ACC112 (cell line): ENCODE data around the gene TMEM72.

Experiments
- H2AFZ ChIP-seq: fragments of 200-600 bp; sonication (generic); one replicate; pipeline ENCODE4 v1.6.0; 2017; ENCODE audit warnings: antibody characterized with exemption, low read length; ENCODE audit not compliant: unreplicated experiment
- H3K27ac ChIP-seq: fragments of 200-600 bp; sonication (generic); 2 replicates; pipeline ENCODE4 v1.5.1; 2014; ENCODE audit warnings: low read depth, mild to moderate bottlenecking, antibody characterized with exemption, low read length, moderate library complexity
- H3K27me3 ChIP-seq: fragments of 200-600 bp; sonication (generic); 2 replicates; pipeline ENCODE4 v1.6.1; 2014; ENCODE audit warnings: mild to moderate bottlenecking, antibody characterized with exemption, low read length, moderate library complexity, mixed read lengths; ENCODE audit not compliant: insufficient read depth
- H3K36me3 ChIP-seq: fragments of 200-600 bp; sonication (generic); 2 replicates; pipeline ENCODE4 v1.6.1; 2016; ENCODE audit warnings: mild to moderate bottlenecking, antibody characterized with exemption, low read length, moderate library complexity, mixed read lengths; ENCODE audit not compliant: insufficient read depth
- H3K4me1 ChIP-seq: fragments of 200-600 bp; sonication (generic); one replicate; pipeline ENCODE4 v1.6.1; 2016; ENCODE audit warnings: low read length, mixed read lengths; ENCODE audit not compliant: insufficient read depth, unreplicated experiment, control insufficient read depth
- H3K4me3 ChIP-seq: fragments of 200-600 bp; sonication (generic); 2 replicates; pipeline ENCODE4 v1.5.1; 2014; ENCODE audit warnings: mild to moderate bottlenecking, low read depth, low read length
- H3K79me2 ChIP-seq: fragments of 200-600 bp; sonication (generic); one replicate; pipeline ENCODE4 v1.6.0; 2016; ENCODE audit warnings: low read length; ENCODE audit not compliant: control insufficient read depth, unreplicated experiment, insufficient read depth

Gene TMEM72

GRCh38 chr10:44889834-44890233, 21.3 kb upstream of the TMEM72 start:
- no peak overlapping the region for H2AFZ ChIP-seq
- peaks cover 33% of the 10 kb centered on the region for H3K27me3 ChIP-seq
- H3K27ac ChIP-seq: no peak overlapping the region
- H3K79me2 ChIP-seq: no peaks in the 10 kb centered on the region
- no peaks in the 10 kb centered on the region for H3K4me1 ChIP-seq
- no peak overlapping the region for H3K4me3 ChIP-seq
- H3K36me3 ChIP-seq: no peaks in the 10 kb centered on the region

DNA sequence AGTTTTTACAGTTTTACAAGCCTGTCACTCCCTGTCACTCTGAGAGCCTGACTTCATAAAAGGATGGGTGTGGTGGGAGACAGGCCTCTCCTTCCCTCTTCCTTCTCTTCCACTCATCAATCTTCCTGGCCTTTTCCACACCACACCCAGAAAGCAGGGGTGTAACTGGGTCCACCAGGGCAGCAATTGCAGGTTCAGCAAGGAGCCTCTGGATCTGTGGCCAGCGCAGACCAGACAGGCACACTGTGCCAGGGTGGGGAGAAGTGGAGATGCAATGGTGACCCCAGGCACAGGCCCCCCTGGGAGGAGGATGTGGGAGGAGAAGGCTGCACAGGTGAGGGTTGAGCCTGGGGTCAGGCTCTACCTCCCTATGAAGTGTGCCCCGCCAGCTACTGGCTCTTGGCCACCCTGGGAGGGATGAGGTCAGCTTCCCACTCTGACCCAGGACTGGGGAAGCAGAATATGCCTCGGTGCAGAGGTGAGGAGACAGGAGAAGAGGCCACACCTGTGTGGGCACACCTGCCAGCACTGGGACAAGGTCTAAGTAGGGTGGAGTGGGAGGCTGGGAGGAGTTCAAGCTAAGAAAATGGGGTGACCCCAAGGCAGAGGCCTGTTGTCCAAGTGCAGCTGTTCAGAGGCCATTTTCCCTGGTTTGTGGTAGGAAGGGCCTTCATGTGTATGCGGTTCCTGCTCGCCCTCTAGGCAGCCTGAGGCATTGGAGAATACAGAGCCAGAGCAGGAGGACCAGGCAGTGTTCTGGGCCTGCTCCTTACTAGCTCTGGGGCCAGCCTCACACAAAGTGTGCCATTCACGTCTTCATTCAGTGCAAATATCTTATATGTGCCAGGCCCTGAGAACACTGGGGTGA, 20.2 kb upstream of the TMEM72 start:
- no peak overlapping the region for H3K27ac ChIP-seq
- no peak overlapping the region for H2AFZ ChIP-seq
- H3K36me3 ChIP-seq: no peaks in the 10 kb centered on the region
- H3K79me2 ChIP-seq: no peaks in the 10 kb centered on the region
- H3K4me1 ChIP-seq: no peaks in the 10 kb centered on the region
- H3K27me3 ChIP-seq: peaks cover 33% of the 10 kb centered on the region
- H3K4me3 ChIP-seq: no peak overlapping the region

GRCh38 chr10:44891721-44892120, 19.4 kb upstream of the TMEM72 start:
- H3K27me3 ChIP-seq: peaks cover 36% of the 10 kb centered on the region
- H3K4me3 ChIP-seq: no peak overlapping the region
- no peaks in the 10 kb centered on the region for H3K36me3 ChIP-seq
- no peak overlapping the region for H3K27ac ChIP-seq
- no peaks in the 10 kb centered on the region for H3K4me1 ChIP-seq
- H2AFZ ChIP-seq: no peak overlapping the region
- H3K79me2 ChIP-seq: no peaks in the 10 kb centered on the region

DNA sequence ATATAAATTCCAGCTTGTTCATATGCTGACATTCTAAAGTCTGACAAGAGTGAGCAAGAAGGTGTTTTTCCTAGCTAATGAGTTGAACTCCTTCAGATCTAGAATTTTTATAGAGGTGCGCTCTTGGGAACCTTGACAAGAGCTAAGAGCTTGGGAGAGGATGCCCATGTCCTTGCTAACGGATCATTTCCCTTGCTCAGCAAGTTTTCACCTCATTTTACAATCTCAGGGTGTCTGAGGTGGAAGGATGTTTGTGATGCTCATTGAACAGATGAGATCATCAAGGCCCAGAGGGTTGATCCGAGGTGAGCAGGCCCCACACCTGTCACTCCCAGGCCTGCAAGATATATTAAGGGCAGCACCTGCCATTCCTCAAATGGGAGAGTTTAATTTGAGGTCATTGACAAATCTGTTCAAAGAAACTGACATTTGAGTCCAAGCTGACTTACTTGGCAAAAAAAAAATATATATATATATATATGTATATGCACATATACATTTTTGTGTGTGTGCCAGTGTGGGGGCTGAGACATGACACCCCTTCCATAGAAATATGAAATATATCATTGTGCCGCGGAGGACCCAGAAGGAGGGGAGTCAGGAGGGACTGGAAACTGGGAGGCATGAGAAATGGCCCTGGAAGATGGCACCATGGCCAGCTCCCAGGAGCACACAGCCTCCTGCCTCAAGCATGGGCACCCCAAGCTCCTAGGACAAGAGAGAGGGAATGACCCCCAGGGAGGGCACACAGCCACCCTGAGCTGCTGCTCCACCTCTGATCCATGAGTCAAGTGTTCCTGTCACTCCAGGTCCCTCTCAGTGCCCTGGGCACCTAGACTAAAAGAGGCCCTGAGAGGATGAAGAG, 17.3 kb upstream of the TMEM72 start:
- Histone ChIP-seq H2AFZ (no peak overlapping the region), H3K36me3 (no peaks in the 10 kb centered on the region), H3K27ac (no peak overlapping the region), H3K4me3 (no peak overlapping the region), H3K27me3 (peaks cover 37% of the 10 kb centered on the region), H3K4me1 (no peaks in the 10 kb centered on the region), H3K79me2 (no peaks in the 10 kb centered on the region)

- Histone ChIP-seq H3K4me1 (no peaks in the 10 kb centered on the region), H3K79me2 (no peaks in the 10 kb centered on the region), H3K27me3 (peaks cover 30% of the 10 kb centered on the region), H2AFZ (no peak overlapping the region), H3K27ac (no peak overlapping the region), H3K4me3 (no peak overlapping the region), H3K36me3 (no peaks in the 10 kb centered on the region)
Measured at GRCh38 chr10:44894691-44895090, 16.4 kb upstream of the TMEM72 start.

DNA sequence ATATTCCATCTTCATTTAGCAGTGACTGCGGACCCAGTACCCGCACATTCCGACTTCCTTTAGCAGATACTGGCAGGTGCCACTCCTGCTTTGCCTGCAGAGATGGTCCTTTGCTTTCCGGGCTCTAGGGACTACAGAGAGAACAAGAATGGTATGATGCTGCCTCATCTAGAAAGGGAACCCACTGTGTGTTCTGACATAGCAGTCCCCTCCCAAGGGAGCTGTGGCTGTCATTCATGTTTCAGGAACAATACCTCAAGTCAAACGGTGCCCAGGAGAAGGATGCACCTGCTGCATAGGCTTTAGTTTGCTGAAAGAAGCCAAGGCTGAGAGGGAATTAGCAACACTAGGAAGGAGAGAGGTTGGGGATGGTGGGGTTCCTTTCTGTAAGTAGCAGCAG, 15.9 kb upstream of the TMEM72 start:
- Histone ChIP-seq H3K4me1 (no peaks in the 10 kb centered on the region), H3K4me3 (no peak overlapping the region)

DNA sequence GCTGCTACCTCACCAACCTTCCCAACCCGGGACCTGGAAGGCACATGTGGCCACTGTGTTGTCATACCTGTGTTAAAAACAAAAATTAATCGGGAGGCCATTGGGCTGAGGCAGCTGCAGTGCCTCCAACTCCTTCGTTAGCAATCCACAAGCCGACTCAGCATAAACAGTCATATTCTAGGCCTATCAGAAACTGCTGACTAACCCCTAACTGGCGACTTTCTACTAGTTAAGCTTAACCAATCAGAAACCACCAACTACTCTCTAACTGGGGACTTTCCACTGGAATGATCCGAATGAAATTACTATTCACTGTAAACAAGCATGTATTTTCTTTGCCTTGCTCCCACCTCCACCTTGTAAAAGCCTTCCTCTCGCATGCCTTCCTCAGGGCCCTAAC, 14.1 kb upstream of the TMEM72 start:
- Histone ChIP-seq H3K79me2 (no peaks in the 10 kb centered on the region), H3K27me3 (peaks cover 32% of the 10 kb centered on the region), H2AFZ (no peak overlapping the region), H3K4me1 (no peaks in the 10 kb centered on the region), H3K36me3 (no peaks in the 10 kb centered on the region), H3K27ac (no peak overlapping the region), H3K4me3 (no peak overlapping the region)

More for the DNA sequence above, 15.9 kb upstream of the TMEM72 start:
- Histone ChIP-seq H3K27ac (no peak overlapping the region), H2AFZ (no peak overlapping the region), H3K79me2 (no peaks in the 10 kb centered on the region), H3K36me3 (no peaks in the 10 kb centered on the region), H3K27me3 (peaks cover 24% of the 10 kb centered on the region)

- no peak overlapping the region for H3K4me3 ChIP-seq
- H3K36me3 ChIP-seq: no peaks in the 10 kb centered on the region
- H3K4me1 ChIP-seq: no peaks in the 10 kb centered on the region
- H3K27ac ChIP-seq: no peak overlapping the region
- H2AFZ ChIP-seq: no peak overlapping the region
- no peaks in the 10 kb centered on the region for H3K79me2 ChIP-seq
- H3K27me3 ChIP-seq: peaks cover 35% of the 10 kb centered on the region
Measured at GRCh38 chr10:44898665-44899064, 12.5 kb upstream of the TMEM72 start.

DNA sequence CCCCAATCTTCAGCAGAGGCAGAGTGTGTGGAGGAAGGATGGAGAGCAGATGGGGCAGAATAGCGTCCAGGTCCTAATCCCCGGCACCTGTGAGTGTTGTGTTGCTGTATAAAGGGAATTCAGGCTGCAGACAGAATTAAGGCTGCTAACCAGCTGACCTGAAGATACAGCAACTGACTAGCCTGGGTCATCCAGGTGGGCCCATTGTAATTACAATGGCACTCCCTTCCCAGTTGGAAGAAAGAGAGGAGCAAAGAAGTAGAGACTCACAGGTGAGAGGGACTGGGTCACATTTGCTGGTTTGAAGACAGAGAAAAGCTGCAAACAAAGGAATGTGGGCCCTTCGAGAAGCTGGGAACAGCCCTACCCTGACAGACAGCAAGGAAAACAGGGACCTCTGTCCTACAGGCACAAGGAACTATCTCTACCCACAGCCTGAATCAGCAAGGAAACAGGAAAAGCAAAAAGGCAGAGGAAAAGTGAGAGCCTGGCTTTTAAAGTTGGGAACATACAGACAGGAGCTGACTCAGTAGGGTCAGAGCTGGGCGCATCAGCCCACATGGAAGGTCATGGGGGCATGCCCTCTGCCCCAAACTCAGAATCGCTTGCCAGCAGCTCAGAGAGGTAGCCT, 11.6 kb upstream of the TMEM72 start:
- Histone ChIP-seq H3K4me1 (no peaks in the 10 kb centered on the region), H3K27ac (no peak overlapping the region), H3K79me2 (no peaks in the 10 kb centered on the region), H2AFZ (no peak overlapping the region), H3K27me3 (peaks cover 43% of the 10 kb centered on the region), H3K4me3 (no peak overlapping the region), H3K36me3 (no peaks in the 10 kb centered on the region)

- Histone ChIP-seq H2AFZ (no peak overlapping the region), H3K36me3 (no peaks in the 10 kb centered on the region), H3K27me3 (peaks cover 72% of the 10 kb centered on the region), H3K27ac (no peak overlapping the region), H3K4me3 (no peak overlapping the region), H3K79me2 (no peaks in the 10 kb centered on the region), H3K4me1 (no peaks in the 10 kb centered on the region)
Measured at GRCh38 chr10:44902941-44903545, 8.1 kb upstream of the TMEM72 start.
